ENCODE measurements around the gene TIGD3.
"Not testable (repeated sequence)": the region's sequence is repeated elsewhere in the genome, so short reads cannot be mapped to it uniquely, and the experiment has no call there.

The TIGD3 gene

DNA sequence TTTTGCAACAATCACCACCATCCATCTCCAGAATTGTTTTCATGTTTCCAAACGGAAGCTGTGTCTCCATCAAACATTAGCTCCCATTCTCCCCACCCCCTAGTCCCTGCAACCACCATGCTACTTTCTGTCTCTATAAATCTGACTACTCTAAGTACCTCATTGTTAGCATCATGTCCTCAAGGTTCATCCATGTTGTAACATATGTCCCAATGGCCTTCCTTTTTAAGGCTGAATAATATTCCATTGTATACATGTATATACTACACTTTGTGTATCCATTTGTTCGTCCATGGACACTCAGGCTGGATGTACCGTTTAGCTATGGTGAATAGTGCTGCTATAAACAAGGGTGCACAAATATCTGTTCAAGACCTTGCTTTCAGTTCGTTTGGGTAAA, 29.1 kb upstream of the TIGD3 start:
- no peak for DNase-seq (ENCODE audit: low read depth)

DNA sequence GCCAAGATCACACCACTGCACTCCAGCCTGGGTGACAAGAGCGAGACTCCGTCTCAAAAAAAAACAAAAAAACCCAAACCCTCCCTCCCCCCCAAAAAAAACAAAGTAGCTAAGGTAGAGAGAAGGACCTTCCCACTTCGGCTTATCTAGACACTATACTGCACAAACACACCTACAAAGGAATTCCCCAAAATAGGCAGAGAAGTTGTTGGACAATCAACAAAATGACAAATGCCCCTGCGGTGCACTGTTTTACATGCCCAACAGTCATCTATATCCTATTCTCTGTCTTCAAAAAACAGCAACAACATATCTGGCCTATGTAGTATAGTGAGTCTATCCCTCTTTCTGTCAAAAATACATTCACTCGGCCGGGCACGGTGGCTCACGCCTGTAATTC, 27.5 kb upstream of the TIGD3 start:
- no peak for DNase-seq (ENCODE audit: low read depth)

DNA sequence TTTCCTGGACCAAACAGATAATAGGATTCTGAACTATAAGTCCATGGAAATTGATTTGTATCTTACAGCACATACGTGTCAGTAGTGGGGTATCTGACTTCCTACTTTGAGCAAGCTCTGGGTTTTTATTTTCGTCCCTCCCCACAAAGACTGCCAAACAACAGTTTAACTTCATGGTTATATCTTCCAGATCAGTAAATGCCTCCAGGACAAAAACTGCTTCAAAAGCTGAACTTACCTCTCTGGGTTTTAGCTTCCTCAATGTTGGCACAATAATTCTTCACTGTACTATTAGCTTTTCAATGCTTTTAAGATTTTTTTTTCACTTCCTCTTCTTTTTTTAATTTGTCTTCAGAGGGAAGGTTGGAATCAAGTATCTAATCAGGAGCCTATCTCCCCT, 25.1 kb upstream of the TIGD3 start:
- no peak for DNase-seq (ENCODE audit: low read depth)

DNA sequence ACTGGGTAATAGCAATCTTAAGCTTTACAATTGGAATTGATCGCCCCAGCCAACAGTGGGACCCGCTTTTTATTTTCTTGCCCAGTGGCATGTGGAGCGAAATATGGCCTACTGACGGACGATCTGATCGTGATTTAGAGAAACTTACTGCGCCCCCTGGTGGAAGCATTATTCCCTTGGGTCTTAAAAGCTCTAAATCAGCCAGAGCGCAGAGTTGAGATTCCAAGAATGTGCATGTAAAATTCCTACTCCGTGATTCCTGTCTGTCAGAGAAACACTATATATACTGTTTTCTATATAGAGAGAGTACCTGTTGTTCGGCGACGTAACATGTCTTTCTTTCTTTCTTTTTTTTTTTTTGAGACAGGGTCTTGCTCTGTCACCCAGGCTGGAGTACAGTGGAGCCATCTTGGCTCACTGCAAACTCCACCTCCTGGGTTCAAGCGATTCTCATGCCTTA, 24.6 kb upstream of the TIGD3 start:
- peak; percentile 50 for DNase-seq (ENCODE audit: low read depth)

DNA sequence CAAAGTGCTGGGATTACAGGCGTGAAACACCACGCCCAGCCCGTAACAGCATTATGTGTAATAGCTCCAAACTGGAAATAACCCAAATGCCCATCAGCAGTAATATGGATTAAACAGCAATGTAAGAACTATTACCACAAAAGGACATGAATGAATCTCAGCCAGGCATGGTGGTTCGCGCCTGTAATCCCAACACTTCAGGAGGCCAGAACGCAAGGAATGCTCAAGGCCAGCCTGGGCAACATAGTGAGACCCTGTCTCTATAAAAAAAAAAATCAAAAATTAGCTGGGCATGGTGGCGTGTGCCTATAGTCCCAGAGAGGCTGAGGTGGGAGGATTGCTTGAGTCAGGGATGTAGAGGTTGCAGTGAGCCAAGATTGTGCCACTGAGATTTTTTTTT, 24.0 kb upstream of the TIGD3 start:
- no peak for DNase-seq (ENCODE audit: low read depth)

DNA sequence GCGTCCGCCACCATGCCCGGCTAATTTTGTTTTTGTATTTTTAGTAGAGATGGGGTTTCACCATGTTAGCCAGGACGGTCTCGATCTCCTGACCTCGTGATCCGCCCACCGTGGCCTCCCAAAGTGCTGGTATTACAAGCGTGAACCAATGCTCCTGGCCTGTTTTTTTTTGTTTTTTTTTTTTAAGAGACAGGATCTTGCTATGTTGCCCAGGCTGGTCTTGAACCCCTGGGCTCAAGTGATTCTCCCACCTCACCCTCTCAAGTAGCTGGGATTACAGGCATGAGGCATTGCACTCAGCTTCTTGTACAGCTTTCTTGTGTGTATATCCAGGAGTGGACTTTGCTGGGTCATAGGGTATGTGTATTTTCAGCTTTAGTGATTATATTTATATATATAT, 22.0 kb upstream of the TIGD3 start:
- not testable (repeated sequence) for DNase-seq (ENCODE audit: low read depth)

DNA sequence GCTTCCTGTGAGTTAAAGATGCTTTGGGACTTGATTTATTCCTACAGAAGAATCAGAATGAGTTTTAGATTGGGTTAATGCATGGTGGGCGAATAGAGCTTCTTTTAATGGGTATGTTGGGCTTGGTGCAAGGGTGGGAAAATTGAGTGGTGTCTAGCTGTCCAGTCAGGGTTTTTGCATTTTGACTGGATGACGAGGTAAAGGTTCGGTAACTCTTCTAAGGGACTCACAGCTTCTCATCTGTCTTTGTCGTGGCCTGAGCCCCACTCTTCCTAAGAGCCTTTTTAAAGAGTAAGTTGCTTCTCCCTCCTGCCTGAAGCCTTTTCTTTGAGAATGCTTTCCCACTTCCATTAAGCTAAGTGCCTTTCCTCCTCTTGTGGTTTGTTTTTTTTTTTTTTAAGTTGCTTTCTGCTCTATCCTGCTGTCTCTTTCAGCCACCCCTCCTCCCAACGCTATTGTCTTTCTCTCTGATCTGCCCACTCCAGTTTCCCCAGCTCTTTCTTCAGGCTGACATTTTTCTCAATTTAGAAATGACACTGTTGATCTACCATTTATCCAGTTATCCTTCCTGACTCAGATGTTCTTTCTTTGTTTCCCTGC, 19.8 kb upstream of the TIGD3 start:
- DNase-seq (ENCODE audit: low read depth) = no peak

DNA sequence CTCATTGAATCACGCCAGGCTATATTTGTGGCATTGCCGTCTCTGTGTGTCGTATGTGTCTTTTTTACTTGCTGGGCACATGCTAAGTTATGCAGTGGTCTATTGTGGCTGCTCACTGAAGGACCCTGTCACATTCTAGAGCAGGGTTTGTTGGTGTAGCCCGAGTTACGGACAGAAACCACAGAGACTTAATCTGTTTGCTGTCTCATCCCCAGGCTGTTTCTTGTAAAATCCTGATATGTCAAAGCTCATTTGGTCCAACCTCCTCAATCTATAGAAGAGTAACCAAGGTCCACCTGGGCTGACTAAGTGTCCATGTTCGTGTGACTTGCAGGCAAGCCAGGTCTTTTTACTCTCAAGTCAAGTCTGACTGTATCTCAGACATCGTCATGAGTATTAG, 15.9 kb upstream of the TIGD3 start:
- DNase-seq (ENCODE audit: low read depth) = no peak

DNA sequence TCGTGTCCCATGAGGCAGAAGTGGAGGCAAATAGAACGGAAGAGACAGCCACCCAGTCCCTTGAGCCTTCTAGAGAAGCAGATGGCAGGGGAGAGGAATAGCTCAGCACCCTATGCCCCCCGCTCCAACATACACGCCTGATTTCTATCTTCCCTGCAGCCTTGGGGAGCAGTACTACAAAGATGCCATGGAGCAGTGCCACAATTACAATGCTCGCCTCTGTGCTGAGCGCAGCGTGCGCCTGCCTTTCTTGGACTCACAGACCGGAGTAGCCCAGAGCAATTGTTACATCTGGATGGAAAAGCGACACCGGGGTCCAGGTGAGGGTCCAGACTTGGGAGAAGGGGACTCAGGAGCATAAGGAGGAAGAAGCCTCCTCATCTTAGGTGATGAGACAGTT, 14.3 kb upstream of the TIGD3 start:
- no peak for DNase-seq (ENCODE audit: low read depth)

DNA sequence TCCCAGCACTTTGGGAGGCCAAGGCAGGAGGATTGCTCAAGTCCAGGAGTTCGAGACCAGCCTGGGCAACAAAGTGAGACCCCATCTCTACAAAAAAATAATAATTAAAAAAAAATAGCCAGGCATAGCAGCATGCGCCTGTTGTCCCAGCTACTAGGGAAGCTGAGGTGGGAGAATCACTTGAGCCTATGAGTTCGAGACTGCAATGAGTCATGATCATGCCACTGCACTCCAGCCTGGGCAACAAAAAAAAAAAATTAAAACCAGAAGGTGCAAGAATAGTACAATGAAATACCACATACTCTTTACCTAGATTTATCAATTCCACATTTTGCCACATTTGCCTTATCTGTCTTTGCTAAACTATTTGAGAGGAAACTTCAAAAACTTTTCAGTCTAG, 12.7 kb upstream of the TIGD3 start:
- no peak for DNase-seq (ENCODE audit: low read depth)

DNA sequence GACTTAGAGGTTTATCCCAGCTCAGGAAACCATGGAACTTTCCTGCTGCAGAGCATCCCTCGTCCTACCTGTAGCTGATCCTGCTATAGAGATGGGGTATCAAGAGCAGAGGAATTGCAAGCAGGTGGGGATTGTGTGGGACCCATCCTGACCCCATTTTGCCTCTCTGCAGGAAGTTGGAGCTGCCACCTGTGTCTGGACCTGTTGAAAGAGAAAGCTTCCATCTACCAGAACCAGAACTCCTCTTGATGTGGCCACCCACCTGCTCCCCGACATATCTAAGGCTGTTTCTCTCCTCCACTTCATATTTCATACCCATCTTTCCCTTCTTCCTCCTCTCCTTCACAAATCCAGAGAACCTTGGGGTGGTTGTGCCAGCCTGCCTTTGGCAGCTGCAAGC, 3.0 kb upstream of the TIGD3 start:
- no peak for DNase-seq (ENCODE audit: low read depth)

DNA sequence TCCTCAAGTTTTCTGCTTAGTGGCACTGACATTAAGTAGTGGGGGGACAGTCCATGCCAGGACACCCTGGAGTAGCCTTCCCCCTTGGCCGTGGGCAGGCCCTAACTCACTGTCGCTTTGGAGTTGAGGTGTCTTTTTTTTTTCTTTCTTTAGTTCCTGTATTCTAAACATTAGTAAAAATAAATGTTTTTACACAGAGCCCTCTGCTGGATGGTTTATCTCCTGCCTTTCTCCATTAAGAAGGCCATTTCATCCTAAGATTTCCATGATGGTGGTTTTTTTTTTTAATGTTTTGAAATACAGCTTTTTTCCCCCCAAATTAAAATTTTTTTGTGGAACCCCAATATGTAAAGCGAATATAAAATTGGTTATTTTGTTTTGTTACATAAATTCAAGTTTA, 1.8 kb upstream of the TIGD3 start:
- no peak for DNase-seq (ENCODE audit: low read depth)

DNA sequence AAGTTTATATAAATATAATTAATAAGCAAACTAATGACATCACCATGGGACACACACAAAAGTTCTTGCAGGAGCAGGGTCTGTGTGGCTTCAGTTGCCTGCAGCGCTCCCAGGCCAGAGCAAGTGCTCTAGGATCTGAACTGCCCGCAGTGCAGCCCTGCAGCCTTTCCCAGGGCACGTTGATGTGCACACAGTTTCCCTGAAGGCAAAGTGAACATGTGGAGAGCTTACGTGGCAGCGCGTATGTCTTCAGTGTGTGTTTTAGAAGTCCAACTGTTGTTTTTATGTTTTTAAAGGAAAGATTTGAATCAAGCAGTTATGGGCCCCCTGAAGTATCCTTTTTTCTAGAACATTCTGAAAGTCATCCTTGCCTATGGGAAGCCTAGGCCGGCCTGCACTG, 1.2 kb upstream of the TIGD3 start:
- DNase-seq (ENCODE audit: low read depth) = no peak

DNA sequence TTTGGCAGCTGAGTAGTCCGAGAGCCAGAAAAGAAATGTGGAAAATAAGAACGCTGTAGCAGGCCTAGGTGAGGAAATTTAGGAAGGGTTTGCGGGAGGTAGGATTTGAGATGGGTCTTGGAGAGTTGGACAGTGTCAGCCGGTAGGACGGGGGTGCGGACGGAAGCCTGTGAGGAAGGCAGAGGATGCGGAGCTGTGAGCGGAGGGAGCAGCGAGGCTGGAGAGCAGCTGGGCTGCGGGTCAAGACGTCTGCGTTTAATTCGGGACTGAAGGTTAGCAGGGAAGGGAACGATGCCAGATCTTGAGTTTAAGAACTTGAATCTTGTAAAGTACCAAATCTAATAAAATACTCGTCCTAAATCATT, 669 bp upstream of the TIGD3 start:
- no peak for DNase-seq (ENCODE audit: low read depth)

DNA sequence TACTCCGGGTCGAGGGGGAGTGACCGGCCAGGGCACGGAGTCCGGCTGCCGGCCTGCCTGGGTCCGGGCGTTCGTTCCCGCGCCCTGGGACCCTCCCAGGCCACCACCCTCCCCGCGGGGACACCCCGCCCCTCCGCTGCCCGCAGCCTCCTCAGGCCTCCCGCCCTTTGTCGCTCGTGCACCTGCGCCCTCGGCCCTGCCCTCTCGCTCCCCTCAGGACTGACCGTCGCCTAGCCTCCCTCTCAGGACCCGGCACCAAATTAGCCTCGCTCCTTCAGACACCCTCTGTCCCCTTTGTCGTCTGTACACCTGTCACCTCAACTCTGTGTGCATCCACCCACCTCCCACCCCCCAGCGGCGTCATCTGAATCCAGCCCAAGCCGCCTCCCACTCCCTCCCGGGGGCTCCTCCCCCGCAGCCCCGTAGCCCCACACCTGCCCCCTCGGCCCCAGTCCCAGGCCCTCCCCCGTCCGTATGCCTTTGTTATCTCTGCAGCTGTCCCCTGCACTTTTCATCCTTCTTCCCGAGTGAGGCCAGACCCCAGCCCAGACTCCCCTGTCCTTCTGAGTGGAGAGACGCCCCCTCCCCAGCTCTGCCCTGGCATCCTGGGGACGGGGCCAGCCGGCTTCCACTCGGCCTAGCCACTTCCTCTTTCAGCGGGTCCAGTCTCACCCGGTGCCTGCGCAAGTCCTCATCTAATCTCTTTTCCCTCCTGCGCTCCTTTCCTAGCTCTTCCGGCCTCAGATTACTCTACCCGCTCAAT, 643 bp downstream of the TIGD3 start:
- peak; percentile 49 for DNase-seq (ENCODE audit: low read depth)

DNA sequence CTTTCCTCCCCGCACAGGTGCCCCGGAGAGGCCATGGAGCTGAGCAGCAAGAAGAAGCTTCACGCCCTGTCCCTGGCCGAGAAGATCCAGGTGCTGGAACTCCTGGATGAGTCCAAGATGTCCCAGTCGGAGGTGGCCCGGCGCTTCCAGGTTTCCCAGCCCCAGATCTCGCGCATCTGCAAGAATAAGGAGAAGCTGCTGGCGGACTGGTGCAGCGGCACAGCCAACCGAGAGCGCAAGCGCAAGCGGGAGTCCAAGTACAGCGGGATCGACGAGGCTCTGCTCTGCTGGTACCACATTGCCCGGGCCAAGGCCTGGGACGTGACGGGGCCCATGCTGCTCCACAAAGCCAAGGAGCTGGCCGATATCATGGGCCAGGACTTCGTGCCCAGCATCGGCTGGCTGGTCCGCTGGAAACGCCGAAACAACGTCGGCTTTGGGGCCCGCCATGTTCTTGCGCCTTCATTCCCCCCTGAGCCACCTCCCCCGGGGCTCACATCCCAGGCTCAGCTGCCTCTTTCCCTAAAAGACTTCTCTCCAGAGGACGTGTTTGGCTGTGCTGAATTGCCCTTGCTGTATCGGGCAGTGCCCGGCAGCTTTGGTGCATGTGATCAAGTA, 1.3 kb downstream of the TIGD3 start:
- DNase-seq (ENCODE audit: low read depth) = no peak

DNA sequence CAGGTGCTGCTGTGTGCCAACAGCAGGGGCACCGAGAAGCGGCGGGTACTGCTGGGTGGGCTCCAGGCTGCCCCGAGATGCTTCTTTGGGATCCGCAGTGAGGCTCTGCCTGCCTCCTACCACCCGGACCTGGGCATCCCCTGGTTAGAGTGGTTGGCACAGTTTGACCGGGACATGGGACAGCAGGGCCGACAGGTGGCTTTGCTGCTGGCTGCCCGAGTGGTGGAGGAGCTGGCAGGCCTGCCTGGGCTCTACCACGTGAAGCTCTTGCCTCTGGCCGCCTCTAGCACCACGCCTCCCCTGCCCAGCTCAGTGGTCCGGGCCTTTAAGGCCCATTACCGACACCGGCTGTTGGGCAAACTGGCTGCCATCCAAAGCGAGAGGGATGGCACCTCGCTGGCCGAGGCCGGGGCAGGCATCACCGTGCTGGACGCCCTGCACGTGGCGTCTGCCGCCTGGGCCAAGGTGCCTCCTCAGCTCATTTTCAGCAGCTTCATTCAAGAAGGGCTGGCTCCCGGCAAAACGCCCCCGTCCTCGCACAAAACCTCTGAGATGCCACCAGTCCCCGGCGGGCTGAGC, 1.9 kb downstream of the TIGD3 start:
- DNase-seq (ENCODE audit: low read depth) = no peak

DNA sequence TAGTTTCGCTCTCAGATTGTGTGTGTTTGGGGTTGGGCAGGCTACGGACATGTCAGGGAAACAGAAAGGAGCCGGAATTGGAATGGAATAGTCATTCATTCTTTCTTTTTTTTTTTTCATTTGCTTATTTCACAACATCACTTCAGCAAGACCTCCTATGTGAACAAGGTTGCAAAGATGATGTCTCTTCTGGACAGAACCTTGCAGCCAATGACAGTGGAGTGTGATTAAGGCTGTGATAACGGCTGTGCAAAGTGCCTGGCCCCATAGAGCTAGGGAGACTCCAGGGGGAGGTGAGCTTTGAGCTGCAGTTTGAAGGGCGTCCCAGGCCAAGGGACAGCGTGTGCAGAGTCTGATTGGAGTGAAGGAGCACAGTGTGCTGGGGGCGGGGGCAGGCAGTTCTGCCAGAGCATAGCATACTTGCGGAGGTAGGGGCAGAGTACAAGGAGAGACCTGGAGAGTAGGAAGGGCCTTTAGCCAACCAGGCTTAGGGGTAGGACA, 3.4 kb downstream of the TIGD3 start:
- DNase-seq (ENCODE audit: low read depth) = no peak

DNA sequence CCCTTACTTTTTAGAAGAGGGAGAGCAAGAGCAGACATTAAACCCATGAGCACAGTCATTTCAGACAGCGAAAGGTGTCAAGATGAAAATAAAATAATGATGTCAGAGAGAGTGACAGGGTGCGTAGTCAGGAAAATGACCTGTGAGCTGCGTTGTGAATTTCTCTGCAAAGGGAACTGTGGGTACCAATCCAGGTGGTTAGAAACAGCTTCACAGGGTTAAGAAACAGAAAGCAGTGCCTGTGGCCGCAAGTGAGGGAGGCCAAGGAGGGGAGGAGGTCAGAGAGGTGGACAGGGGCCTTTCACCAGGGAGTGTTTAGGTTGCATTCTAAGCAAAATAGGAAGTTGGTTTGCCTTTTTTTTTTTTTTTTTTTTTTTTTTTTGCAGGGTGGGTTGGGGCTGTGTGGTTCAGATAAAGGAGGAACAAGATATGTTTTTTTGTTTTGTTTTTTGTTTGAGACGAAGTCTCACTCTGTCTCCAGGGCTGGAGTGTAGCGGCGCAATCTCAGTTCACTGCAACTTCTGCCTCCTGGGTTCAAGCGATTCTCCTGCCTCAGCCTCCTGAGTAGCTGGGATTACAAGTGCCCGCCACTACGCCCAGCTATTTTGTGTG, 7.9 kb downstream of the TIGD3 start:
- DNase-seq (ENCODE audit: low read depth) = no peak

DNA sequence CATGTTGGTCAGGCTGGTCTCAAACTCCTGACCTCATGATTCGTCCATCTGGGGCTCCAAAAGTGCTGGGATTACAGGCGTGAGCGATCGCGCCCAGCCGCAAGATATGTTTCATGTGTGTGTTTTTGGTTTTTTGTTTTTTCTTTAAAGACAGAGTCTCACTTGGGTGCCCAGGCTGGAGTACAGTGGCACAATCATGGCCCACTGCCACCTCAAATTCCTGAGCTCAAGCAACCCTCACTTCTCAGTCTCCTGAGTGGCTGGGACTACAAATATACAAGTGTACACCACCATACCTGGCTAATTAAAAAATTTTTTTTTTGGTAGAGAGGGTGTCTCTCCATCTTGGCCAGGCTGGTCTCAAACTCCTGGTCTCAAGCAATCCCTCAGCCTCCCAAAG, 8.4 kb downstream of the TIGD3 start:
- DNase-seq (ENCODE audit: low read depth) = no peak

DNA sequence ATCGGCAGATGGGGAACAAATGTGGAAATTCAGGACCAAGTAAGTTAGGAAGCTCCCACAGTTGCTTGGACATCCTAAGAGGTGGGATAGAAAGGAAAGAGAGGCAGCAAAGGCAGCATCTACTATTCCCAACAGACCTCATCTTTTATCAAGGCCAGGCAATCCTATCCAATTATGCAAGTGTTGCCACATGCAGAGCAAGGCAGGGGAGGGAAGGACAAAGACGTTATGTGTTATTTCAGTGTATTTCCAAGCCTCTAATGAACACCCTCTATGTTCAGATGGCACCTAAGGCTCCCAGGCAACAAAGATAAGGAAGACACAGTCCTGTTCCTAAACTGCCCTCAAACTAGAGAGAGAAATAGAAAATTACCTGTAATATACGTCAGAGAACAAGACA, 9.2 kb downstream of the TIGD3 start:
- DNase-seq (ENCODE audit: low read depth) = no peak

DNA sequence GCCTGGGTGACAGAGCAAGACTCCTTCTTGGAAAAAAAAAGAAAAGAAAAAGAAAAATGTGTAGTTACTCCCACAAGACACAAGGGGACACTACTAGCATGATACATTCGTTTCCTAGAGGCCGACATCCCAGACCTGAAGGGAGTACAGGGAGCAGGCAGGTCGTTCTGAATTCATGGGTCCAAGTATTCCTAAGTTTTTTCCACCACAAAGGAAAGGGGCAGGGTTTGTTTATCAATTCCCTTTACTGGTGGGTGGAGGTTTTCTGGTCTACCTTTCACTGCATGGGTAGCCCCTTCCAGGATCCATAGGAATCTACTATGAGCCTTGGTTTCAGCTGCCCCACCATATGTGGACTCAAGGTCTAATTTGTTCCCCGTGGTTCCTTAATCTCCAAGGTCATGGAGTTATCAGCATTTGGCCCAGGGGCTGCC, 11.8 kb downstream of the TIGD3 start:
- DNase-seq (ENCODE audit: low read depth) = no peak

DNA sequence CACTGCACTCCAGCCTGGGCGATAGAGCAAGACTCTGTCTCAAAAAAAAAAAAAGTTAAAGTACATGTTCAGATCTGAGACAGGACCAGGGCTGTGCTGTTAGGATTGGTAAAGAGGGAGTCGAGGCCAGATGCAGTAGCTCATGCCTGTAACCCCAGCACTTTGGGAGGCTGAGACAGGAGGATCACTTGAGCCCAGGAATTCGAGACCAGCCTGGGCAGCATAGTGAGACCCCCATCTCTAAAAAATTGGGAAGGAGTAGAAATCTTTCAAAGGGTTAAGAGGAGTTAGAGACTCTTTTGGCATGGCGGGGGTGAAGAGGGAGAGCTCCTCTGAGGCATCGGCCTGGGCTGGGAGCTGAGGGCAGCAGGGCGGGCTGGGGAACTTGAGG, 16.1 kb downstream of the TIGD3 start:
- DNase-seq (ENCODE audit: low read depth) = no peak

Measured in activated T-helper 1 cell treated with Interleukin-2 at 50 U/mL for 16 hours (primary cell).